Omental fat pad (tissue), 4 donors: ENCODE data around the gene ADCY3. TPM values are rescaled to one million over a fixed set of nuclear protein-coding genes. Genes with fewer than 3 reads are reported as not detected.

Experiments used
- ATAC-seq: fragments of 150-250 bp; one replicate; pipeline ENCODE4 v1.9.1; 2016; ENCODE audit warnings: mild to moderate bottlenecking, moderate library complexity; ENCODE audit not compliant: low FRiP score
- DNase-seq: peaks from one replicate; pipeline ENCODE4 v3.0.0-alpha.2; 2019; ENCODE audit warnings: low spot score
- total RNA-seq, 4 donors: library from RNA; depleted of rRNA; stranded (reverse); fragments of >200 nt; gene quantifications; one replicate each; pipeline ENCODE4 v1.1.0, GENCODE V29; 2016
- TF ChIP-seq, protein P1 (sequence below), 3 donors: fragments of 450-650 bp; IDR thresholded peaks; one replicate each; pipeline ENCODE4 v1.5.1; 2016 to 2017; ENCODE audit warnings: antibody characterized with exemption in 3 of 3, mild to moderate bottlenecking in 3 of 3, moderate library complexity in 2 of 3

ADCY3 gene
- total RNA-seq, 4 donors from 2014 or later, result 74.5 to 116 (median 95.1) TPM

DNA sequence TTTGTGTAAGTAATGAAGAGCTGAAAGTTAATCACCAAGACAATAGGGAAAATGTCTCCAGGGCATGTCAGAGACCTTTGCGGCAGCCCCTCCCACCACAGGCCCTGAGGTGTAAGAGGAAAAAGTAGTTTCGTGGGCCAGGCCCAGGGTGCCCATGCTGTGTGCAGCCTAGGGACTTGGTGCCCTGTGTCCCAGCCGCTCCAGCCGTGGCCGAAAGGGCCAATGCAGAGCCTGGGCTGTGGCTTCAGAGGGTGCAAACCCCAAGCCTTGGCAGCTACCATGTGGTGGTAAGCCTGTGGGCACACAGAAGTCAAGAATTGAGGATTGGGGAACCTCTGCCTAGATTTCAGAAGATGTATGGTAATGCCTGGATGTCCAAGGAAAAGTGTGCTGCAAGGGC lies 74.3 kb downstream of the ADCY3 start:
- TF ChIP-seq, protein P1, sequence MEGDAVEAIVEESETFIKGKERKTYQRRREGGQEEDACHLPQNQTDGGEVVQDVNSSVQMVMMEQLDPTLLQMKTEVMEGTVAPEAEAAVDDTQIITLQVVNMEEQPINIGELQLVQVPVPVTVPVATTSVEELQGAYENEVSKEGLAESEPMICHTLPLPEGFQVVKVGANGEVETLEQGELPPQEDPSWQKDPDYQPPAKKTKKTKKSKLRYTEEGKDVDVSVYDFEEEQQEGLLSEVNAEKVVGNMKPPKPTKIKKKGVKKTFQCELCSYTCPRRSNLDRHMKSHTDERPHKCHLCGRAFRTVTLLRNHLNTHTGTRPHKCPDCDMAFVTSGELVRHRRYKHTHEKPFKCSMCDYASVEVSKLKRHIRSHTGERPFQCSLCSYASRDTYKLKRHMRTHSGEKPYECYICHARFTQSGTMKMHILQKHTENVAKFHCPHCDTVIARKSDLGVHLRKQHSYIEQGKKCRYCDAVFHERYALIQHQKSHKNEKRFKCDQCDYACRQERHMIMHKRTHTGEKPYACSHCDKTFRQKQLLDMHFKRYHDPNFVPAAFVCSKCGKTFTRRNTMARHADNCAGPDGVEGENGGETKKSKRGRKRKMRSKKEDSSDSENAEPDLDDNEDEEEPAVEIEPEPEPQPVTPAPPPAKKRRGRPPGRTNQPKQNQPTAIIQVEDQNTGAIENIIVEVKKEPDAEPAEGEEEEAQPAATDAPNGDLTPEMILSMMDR (IDR thresholded peaks at IDR 0.05), result no peak
- DNase-seq (no peak), ATAC-seq (no peak)

DNA sequence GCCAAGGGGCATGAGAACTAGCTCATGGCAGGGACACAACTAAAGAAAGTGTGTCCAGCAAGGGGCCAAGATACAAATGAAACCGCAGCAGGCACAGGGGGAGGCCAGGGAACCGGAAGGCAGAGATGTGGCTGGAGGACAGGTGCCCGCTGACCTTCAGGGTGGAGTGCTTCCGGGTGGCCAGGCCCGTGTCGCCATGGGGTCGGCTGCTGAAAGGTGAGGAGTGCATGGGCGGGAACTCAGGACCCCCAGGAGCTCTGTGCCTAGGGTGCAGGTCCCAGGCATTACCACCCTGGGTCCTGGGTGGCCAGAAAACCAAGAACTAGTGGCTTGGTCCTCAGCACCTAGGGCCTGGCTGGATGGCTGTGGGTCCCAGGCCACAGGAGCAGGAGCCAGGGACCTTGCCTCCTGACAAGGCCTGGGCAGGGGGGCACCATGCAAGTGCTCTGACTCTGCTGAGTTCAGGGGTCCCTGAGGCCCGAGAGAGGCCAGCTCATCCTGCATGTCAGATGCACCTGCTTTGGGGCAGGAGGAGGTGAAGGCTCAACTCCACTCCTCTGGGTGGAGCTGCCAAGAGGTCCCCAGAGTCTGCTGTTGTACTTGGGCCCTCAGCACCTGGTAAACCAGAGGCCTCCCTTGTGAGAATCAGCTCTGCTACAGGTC lies 75.9 kb downstream of the ADCY3 start:
- ATAC-seq (no peak), DNase-seq (no peak)
- TF ChIP-seq, protein P1 (IDR thresholded peaks at IDR 0.05), result no peak

DNA sequence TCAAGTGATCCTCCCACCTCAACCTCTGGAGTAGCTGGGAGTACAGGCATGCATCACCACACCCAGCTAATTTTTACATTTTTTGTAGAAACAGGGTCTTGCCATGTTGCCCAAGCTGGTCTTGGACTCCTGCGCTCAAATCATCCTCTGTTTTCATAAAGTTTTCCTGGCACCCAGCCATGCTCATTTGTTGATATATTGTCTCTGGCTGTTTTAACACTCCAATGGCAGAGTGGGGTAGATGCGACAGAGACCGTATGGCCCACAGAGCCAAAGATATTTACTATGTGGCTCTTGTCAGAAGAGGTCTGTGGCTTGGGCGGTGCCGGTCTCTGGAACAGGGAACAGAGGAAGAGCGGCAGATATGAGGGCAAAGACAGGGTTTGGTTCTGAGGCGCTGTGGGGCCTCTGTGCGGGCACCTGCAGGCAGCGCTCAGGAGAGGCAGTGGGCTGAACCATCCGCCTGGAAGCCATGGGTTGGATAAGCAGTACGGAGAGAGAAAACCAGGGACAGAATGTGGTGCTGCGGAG lies 76.6 kb downstream of the ADCY3 start:
- DNase-seq (no peak), ATAC-seq (no peak)
- TF ChIP-seq, protein P1 (IDR thresholded peaks at IDR 0.05), result no peak

DNA sequence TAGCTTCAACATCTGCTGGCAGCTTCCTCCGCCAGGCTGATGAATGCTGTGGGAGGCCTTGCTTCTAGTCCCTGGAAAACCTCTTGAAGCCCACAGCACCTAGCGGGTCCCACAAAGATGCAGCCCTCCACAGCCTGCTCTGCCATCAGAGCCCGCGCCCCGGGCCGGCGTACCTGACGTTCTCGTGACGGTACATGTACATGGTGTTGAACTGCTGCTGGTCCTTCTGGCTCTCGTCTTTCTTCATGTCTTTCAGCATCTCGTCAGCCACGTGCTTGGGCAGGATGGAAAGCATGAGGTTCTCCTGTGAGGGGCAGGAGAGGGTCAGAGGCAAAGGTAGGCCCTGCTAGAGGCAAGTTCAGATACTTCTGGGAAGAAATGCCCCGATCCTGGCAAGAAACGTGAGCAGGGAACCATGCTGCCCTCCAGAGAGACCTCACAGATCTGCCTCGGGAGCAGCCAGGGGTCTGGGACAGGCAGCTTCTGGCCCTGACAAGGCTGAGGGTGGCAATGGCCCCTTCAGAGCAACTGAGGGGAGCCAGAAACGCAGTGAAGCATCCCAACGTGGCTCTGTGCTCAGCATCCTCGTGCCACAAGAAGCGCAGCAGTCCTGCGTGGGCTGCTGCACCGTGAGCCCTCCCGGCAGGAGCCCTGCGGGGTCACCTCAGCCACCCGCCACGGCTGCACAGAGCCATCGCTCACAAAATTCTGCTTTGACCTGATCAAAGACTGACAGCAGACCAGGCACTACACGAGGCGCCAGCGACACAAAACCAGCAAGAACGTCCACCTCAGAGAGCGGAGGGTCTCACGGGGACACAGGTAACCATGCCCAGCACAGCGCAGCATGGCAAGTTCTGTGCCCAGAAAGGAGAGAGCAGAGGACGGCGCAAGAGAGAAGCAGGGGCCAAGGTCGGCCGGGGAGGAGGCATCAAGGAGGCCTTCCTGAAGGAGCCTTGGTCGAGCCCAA lies 77.7 kb downstream of the ADCY3 start:
- TF ChIP-seq, protein P1 (IDR thresholded peaks at IDR 0.05), result no peak
- DNase-seq (no peak), ATAC-seq (no peak)

DNA sequence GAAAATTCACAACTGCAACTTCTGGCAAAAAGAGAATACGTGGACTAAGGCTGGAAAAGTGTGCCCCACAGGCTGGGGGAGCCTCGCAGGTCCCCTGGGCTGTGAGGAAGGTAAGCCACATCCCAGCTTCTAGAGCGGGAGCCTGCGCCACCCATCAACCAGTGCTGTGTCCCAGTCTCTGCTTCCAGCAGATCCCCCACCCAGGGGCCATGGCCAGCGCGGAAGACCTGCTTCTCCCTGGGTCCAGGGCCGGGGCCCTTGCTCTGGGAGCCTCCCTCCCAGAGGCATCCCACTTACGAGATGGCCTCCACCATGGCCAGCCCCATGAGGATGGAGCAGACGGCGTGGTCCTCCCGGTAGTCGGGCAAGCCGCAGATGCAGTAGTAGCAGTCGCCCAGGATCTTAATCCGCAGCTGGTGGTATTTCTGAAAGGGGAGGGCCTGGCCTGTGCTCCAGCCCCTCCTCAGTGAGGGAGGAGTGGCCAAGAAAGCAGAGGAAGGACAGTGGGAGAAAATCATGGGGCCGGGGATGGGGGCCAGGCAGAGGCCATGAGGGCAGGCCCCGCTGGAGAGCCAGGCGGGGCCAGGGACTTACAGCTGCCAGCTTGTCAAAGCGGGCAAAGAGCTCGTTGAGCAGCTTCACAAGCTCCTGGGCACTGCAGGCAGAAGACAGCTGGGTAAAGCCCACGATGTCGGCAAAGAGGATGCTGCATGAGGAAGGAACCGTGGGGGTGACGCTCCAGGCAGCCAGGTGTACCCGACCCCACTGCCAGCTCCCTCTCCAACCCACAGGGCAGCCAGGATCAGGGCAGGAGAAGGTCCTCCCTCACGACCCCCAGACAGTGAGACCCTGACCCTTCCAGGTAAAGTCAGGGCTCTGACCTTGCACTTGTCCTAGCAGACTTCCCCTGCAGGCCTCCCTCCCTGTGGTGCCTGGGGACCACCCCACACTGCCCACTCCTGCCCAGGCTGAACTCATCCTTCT lies 78.8 kb downstream of the ADCY3 start:
- no peak for DNase-seq
- no peak for ATAC-seq
- TF ChIP-seq, protein P1 (IDR thresholded peaks at IDR 0.05), result no peak

DNA sequence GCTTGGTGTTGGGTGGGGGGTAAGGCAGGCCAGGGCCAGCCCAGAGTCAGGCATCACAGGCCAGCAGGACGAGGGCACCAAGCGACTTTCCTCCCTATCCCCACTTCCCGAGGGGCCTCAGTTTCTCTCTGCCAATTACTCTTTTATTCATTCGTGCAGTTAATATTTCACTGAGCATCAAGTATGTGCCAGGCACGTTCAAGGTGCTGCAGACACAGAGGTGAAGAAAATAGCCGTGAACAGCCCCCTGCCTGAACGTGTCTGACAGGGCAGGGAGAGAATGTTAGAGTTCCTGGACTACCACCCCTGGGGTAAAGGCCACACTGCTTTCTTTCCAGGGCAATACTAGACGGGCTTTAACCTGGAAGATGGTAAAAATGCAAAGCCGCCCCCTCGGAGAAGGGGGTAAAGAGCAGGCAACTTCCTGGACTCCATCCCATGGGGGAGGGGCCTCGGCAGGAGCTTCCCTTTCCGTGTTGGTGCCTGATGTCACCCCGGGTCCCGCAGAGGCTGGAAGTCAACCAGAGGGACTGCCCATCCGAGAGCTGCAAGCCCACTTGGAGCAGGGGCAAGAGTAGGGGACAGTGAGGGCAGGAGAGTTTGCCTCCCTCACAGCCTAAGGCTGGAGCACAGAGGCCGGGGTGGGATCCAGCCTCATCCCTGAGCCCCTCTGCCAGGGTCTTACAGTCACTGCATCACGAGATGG lies 79.7 kb downstream of the ADCY3 start:
- DNase-seq, result no peak
- TF ChIP-seq, protein P1 (IDR thresholded peaks at IDR 0.05), result no peak
- ATAC-seq, result no peak
